GM23248 (cell line): Measurements from ENCODE around the gene ACVR2B. TPM values are rescaled to one million over a fixed set of nuclear protein-coding genes. Genes with fewer than 3 reads are reported as not detected.
A peak's percentile ranks its signal among the peaks of the same experiment; 100 is the strongest.

ENCODE experiments used
- DNase-seq: peaks from one replicate; pipeline ENCODE4 v3.0.0-alpha.2; 2015
- H2AFZ ChIP-seq: fragments of 200-600 bp; sonication (generic); 2 replicates; pipeline ENCODE4 v1.6.1; 2016; ENCODE audit warnings: antibody characterized with exemption
- H3F3A ChIP-seq: fragments of 200-600 bp; sonication (generic); 2 replicates; pipeline ENCODE4 v1.6.1; 2016; ENCODE audit warnings: mild to moderate bottlenecking, antibody characterized with exemption, mixed run types; ENCODE audit not compliant: insufficient read depth
- H3K27ac ChIP-seq: fragments of 200-600 bp; sonication (generic); 2 replicates; pipeline ENCODE4 v1.5.1; 2016; ENCODE audit warnings: mild to moderate bottlenecking
- H3K27me3 ChIP-seq: fragments of 200-600 bp; sonication (generic); replicated peaks from 2 replicates; pipeline ENCODE4 v1.6.1; 2016; ENCODE audit warnings: mild to moderate bottlenecking; ENCODE audit not compliant: insufficient read depth
- H3K36me3 ChIP-seq: fragments of 200-600 bp; sonication (generic); 2 replicates; pipeline ENCODE4 v1.6.1; 2016; ENCODE audit warnings: low read depth, mild to moderate bottlenecking
- H3K4me1 ChIP-seq: fragments of 200-600 bp; sonication (generic); 2 replicates; pipeline ENCODE4 v1.6.1; 2016; ENCODE audit warnings: mild to moderate bottlenecking; ENCODE audit not compliant: insufficient read depth
- H3K4me2 ChIP-seq: fragments of 200-600 bp; sonication (generic); one replicate; pipeline ENCODE4 v1.6.1; 2016; ENCODE audit warnings: mild to moderate bottlenecking; ENCODE audit not compliant: unreplicated experiment
- H3K4me3 ChIP-seq: fragments of 200-600 bp; sonication (generic); 2 replicates; pipeline ENCODE4 v1.5.1; 2016; ENCODE audit warnings: mild to moderate bottlenecking
- H3K79me2 ChIP-seq: fragments of 200-600 bp; sonication (generic); 2 replicates; pipeline ENCODE4 v1.6.1; 2016; ENCODE audit warnings: mild to moderate bottlenecking; ENCODE audit not compliant: insufficient read depth
- H3K9ac ChIP-seq: fragments of 200-600 bp; sonication (generic); 2 replicates; pipeline ENCODE4 v1.6.1; 2016; ENCODE audit warnings: mild to moderate bottlenecking
- H3K9me2 ChIP-seq: fragments of 200-600 bp; sonication (generic); 2 replicates; pipeline ENCODE4 v1.6.1; 2016; ENCODE audit warnings: mixed run types, mild to moderate bottlenecking, moderate library complexity; ENCODE audit not compliant: insufficient read depth
- H3K9me3 ChIP-seq: fragments of 200-600 bp; sonication (generic); one replicate; pipeline ENCODE4 v1.6.1; 2017; ENCODE audit warnings: low read depth
- H4K20me1 ChIP-seq: fragments of 200-600 bp; sonication (generic); 2 replicates; pipeline ENCODE4 v1.6.0; 2016; ENCODE audit not compliant: insufficient read depth
- EZH2 ChIP-seq: fragments of 200-600 bp; sonication (generic); IDR thresholded peaks from 2 replicates; pipeline ENCODE4 v1.6.1; 2018; ENCODE audit warnings: antibody characterized with exemption, mild to moderate bottlenecking; ENCODE audit not compliant: insufficient read depth, poor library complexity, severe bottlenecking
- EZH2phosphoT487 ChIP-seq: fragments of 200-600 bp; sonication (generic); IDR thresholded peaks from 2 replicates; pipeline ENCODE4 v1.6.1; 2018; ENCODE audit warnings: antibody characterized with exemption, moderate library complexity, mild to moderate bottlenecking, low read depth; ENCODE audit not compliant: insufficient read depth
- WGBS, 2 experiments: methylation state at CpG; one replicate each; pipeline ENCODE4 v1.1.6; 2015 to 2017; ENCODE audit warnings: low lambda C conversion rate in 2 of 2, low coverage in 1 of 2; ENCODE audit errors: missing lambda C conversion rate in 2 of 2; 5-methylcytosine and 5-hydroxymethylcytosine counted together
- in situ Hi-C: fragments of 300-500 bp; cut with MboI; formaldehyde crosslinking; loops from 2 replicates; pipeline ENCODE4 v1.15.0; 2020
- polyA plus RNA-seq: library from polyadenylated mRNA; unstranded; fragments of >200 nt; fragmentation: Nextera tagmentation; extraction: Ambion mirVana; gene quantifications from 2 replicates; pipeline ENCODE4 v1.2.1, GENCODE V29; 2016
- total RNA-seq: library from RNA; depleted of rRNA; stranded (reverse); fragments of >200 nt; shearing (Covaris generic); gene quantifications from 2 replicates; pipeline ENCODE4 v1.2.3, GENCODE V29; 2014

Gene ACVR2B
- total and polyA plus RNA-seq, 2 experiments from 2014 or later, result 0.16 to 0.76 TPM

DNA sequence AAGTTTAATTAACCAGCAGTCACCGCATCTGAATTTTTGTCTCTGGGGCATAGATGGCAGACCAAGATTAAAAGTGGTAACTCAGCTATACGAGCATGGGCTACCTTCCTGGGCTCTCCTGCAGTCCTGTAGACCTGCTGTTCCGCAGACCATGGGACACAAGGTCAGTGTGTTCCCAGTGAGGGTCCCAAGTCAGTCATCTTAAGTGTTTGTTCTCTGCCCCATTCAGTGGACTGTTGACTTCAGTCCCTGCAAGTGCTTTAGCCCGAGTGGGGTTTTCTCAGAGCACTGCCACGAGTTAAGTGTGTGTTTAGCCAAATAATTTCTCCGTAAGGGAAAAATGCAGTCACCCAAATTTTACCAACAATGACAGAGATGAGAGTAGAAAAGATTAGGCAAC is 37.5 kb downstream of the ACVR2B start:
- no peak for DNase-seq
- Histone ChIP-seq H3K79me2 (no peaks in the 10 kb centered on the region), H3K4me3 (no peak overlapping the region), H3K9ac (no peak overlapping the region), H3K4me1 (no peaks in the 10 kb centered on the region), H3K27me3 (no peaks in the 10 kb centered on the region), H3K4me2 (no peak overlapping the region), H3K9me3 (no peaks in the 10 kb centered on the region), H2AFZ (no peak overlapping the region), H4K20me1 (no peaks in the 10 kb centered on the region), H3K27ac (no peak overlapping the region), H3K9me2 (no peaks in the 10 kb centered on the region), H3K36me3 (no peaks in the 10 kb centered on the region), H3F3A (peaks cover 9% of the 10 kb centered on the region; the same call in 1 of the 2 replicates)
- WGBS, 2 experiments, result 90 to 95% methylated on average over 6 of the region's 6 CpGs
- TF ChIP-seq EZH2phosphoT487 (no peak), EZH2 (no peak)
- in situ Hi-C loops, result loop anchor here (25.0 kb wide), 1 partner anchor 379 kb away; no protein-coding TSS in a partner anchor

DNA sequence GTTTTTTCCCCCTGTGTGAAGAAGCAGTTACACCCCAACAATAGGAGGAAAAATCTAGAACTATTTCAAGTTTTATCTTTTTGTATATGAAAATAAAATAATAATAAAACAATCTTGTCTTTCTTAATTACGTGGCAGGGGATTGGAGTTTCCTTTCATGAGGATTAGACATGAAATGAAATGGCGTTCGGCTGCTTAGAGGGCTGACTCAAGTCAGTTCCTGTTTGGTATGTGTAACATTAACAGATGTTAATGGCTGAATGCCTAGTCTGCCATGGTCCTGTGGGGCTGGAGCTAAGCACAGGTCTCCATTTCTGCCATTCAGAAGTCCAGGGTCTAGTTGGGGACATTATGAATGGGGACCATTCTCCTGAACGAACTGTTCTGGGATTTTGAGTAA is 39.3 kb downstream of the ACVR2B start:
- in situ Hi-C loops, result loop anchor here (25.0 kb wide), 1 partner anchor 381 kb away; no protein-coding TSS in a partner anchor
- H2AFZ ChIP-seq, result no peak overlapping the region
- no peaks in the 10 kb centered on the region for H3K27me3 ChIP-seq
- peaks cover 12% of the 10 kb centered on the region; the same call in 1 of the 2 replicates for H3K79me2 ChIP-seq
- H3K9me2 ChIP-seq, result no peaks in the 10 kb centered on the region
- H3K4me3 ChIP-seq, result no peak overlapping the region
- WGBS, 2 experiments, result 75 to 89% methylated on average over 4 of the region's 4 CpGs
- TF ChIP-seq EZH2phosphoT487 (no peak), EZH2 (no peak)
- H4K20me1 ChIP-seq, result no peaks in the 10 kb centered on the region
- peaks cover 17% of the 10 kb centered on the region; the same call in 1 of the 2 replicates for H3F3A ChIP-seq
- no peak overlapping the region for H3K27ac ChIP-seq
- peaks cover 8% of the 10 kb centered on the region; the same call in 1 of the 2 replicates for H3K4me1 ChIP-seq
- peak; percentile 47 for DNase-seq
- H3K9me3 ChIP-seq, result no peaks in the 10 kb centered on the region
- H3K4me2 ChIP-seq, result no peak overlapping the region
- no peak overlapping the region for H3K9ac ChIP-seq
- no peaks in the 10 kb centered on the region for H3K36me3 ChIP-seq

DNA sequence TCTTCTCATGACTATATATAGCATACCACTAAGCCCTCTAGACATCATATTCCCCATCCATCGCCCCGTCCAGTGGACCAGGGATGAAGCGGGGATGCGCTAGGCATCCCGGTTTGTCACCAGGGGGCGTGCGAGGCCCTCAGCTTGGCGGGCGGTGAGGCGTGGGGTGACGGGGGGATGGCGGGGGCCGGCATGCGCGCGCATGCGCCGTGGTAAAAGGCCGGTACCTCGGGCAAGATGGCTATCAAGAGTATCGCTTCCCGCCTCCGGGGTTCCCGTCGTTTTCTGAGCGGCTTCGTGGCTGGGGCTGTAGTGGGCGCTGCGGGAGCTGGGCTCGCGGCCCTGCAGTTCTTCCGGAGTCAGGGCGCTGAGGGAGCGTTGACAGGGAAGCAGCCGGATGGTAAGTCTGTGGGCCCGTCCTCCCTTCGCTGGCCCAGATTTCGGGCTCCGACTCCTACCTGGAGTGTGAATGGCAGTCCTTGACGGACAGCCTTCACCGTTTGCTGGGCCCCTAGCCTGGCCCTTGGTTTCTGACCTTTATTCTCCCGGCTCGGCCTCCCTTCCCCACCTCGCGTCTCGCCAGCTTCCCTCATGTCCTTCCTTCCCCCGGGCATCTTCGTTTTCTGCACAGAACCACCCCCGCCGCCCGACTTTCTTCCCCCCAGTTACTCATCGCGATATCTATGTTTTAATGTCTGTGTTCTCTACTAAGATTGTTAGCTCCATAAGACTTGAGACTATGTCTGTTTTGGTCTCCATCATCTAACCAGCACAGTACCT is 42.6 kb downstream of the ACVR2B start, which contains the start of gene EXOG:
Gene EXOG (plus strand): TSS at position 210 of the 780 bp plus-strand sequence. CDS start 28 bp downstream, at position 238.
- WGBS, 2 experiments, result 1 to 2% methylated on average over 43 to 53 of the region's 53 CpGs
- H3K4me2 ChIP-seq, result peak within 1 kb of the TSS; percentile 76
- peak within 1 kb of the TSS; percentile 34 for H3K27ac ChIP-seq
- peak; percentile 95 for DNase-seq
- H3K4me3 ChIP-seq, result peak within 1 kb of the TSS; percentile 82
- peak within 1 kb of the TSS; percentile 76 for H3K9ac ChIP-seq
- H3K4me1 ChIP-seq, result peaks cover 8% of the 10 kb centered on the region; the same call in 1 of the 2 replicates
- H4K20me1 ChIP-seq, result no peaks in the 10 kb centered on the region
- peaks cover 10% of the 10 kb centered on the region for H3K36me3 ChIP-seq
- no peaks in the 10 kb centered on the region for H3K9me3 ChIP-seq
- no peaks in the 10 kb centered on the region for H3K9me2 ChIP-seq
- in situ Hi-C loops, result loop anchor here (25.0 kb wide), 1 partner anchor 384 kb away; no protein-coding TSS in a partner anchor
- H3K79me2 ChIP-seq, result peaks cover 23% of the 10 kb centered on the region; the same call in 1 of the 2 replicates
- peak within 1 kb of the TSS; percentile 94 for H2AFZ ChIP-seq
- peaks cover 17% of the 10 kb centered on the region; the same call in 1 of the 2 replicates for H3F3A ChIP-seq
- no peaks in the 10 kb centered on the region for H3K27me3 ChIP-seq
- TF ChIP-seq EZH2 (no peak), EZH2phosphoT487 (no peak)

DNA sequence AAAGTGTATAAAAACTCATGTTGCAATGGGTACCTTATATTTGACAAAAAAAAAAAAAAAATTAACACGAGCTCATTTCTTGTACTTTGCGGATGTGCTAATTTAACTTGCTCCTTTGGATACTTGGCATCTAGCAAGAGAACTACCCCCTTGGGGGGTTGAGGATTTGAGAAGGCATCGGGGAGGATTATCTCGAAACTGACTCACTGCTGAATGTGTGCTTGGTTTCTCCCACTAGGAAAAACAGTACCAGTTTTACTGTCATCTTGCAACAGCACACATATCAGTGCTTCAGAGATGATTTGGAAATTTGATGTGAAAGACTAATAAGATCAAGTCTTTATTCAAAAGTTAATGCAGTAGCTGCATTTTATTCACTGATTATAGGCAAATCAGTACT is 43.3 kb downstream of the ACVR2B start:
- H3K9me2 ChIP-seq, result no peaks in the 10 kb centered on the region
- H3F3A ChIP-seq, result peaks cover 17% of the 10 kb centered on the region; the same call in 1 of the 2 replicates
- peaks cover 11% of the 10 kb centered on the region for H3K36me3 ChIP-seq
- H2AFZ ChIP-seq, result peak overlapping the region; percentile 94
- TF ChIP-seq EZH2, result no peak
- no peak for TF ChIP-seq EZH2phosphoT487
- in situ Hi-C loops, result loop anchor here (25.0 kb wide), 1 partner anchor 385 kb away; no protein-coding TSS in a partner anchor
- H3K4me2 ChIP-seq, result peak overlapping the region; percentile 76
- 14 to 16% methylated on average over 4 of the region's 4 CpGs for WGBS, 2 experiments
- peak overlapping the region; percentile 76 for H3K9ac ChIP-seq
- H4K20me1 ChIP-seq, result no peaks in the 10 kb centered on the region
- H3K27ac ChIP-seq, result peak overlapping the region; percentile 34; the same call in 1 of the 2 replicates
- DNase-seq, result peak; percentile 54
- peaks cover 23% of the 10 kb centered on the region; the same call in 1 of the 2 replicates for H3K79me2 ChIP-seq
- H3K27me3 ChIP-seq, result no peaks in the 10 kb centered on the region
- H3K9me3 ChIP-seq, result no peaks in the 10 kb centered on the region
- peaks cover 8% of the 10 kb centered on the region; the same call in 1 of the 2 replicates for H3K4me1 ChIP-seq
- peak overlapping the region; percentile 82 for H3K4me3 ChIP-seq
